GM10847 (cell line): Measurements from ENCODE around the gene CDK5RAP2.

ENCODE experiments used
- POLR2A ChIP-seq: IDR thresholded peaks from 2 replicates; pipeline ENCODE4 v1.6.1; 2011; ENCODE audit not compliant: insufficient read length; ENCODE audit errors: extremely low read depth

CDK5RAP2 gene

DNA sequence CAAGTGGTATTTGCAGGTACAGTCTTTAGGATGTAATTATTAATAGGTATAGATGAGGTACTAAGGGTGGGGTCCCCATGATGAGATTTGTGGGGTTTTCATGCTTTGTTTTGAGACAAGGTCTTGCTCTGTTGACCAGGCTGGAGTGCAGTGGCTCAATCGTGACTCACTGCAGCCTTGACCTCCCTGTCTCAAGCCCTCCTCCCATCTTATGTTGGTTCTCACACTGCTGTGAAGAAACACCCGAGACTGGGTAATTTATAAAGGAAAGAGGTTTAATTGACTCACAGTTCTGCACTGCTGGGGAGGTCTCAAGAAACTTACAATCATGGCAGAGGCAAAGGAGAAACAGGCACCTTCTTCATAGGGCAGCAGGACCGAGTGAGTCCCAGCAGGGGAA, 217.5 kb downstream of the CDK5RAP2 start:
- no peak for TF ChIP-seq POLR2A

DNA sequence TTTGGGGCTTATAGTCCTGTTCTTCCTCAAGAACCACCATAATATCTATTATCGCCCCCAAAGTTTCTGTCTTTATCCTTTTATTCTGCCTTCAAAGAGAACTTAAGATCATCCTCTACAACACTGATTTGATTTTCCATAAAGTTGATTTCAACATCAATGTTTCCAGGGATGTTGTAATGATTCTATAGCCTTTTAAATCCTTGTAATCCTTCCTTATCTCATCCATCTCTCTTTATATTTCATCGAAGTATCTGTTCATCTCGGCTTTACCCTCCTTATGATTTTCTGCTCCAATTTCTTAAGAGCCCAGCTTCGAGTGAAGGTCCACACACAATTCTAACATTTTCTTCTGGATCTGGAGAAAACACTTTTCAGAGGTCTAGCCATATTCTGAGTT, 218.4 kb downstream of the CDK5RAP2 start:
- TF ChIP-seq POLR2A: no peak

GRCh38 chr9:120360510-120360909, 219.5 kb downstream of the CDK5RAP2 start:
- no peak for TF ChIP-seq POLR2A

- TF ChIP-seq POLR2A: no peak
Measured at GRCh38 chr9:120360046-120360445, 219.9 kb downstream of the CDK5RAP2 start.

GRCh38 chr9:120358877-120359276, 221.1 kb downstream of the CDK5RAP2 start:
- no peak for TF ChIP-seq POLR2A

- TF ChIP-seq POLR2A: no peak
Measured at GRCh38 chr9:120353506-120353905, 226.5 kb downstream of the CDK5RAP2 start.

- TF ChIP-seq POLR2A: no peak
Measured at GRCh38 chr9:120351106-120351505, 228.9 kb downstream of the CDK5RAP2 start.

DNA sequence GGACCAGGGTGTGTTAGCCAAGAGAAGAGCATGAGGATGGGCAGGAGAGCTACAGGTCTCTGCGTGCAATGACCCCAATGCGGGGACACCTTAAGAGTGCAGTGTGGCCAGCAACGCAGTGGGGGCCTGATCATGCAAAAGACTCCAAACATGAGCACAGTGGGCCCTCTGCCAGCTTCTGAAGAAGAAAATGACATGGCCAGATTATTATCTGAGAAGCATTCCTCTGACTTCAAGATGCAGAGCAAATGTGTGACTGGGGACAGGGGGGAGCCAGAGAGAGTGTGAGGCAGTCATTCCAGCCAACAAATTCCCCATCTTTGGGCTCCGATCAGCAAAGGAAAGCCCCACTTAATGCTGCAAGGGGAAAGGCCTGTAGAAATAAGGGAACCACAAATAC, 229.4 kb downstream of the CDK5RAP2 start:
- TF ChIP-seq POLR2A: no peak

DNA sequence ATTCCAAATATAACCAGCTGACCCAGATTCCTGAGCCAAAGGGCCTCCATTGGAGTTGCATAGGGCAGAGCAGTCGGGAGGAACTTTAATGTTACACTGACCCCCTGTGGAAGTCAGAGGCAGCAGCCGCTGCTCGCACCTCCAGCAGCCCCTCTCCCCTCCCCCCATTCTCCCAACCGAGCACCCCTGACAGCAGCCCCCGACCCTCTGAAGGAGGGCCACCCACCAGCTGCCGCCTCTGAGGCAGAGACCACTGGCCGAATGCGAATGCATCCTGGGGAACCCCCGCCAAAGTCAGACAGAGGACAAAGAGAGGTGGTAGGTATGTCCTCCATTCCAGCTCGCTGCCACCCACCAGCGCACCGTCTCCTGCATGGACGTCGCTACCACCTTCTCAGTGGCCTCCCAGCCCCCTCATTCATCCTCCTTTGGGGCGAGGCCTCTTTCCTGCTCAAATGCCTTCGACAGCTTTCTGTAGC, 231.0 kb downstream of the CDK5RAP2 start:
- no peak for TF ChIP-seq POLR2A

GRCh38 chr9:120345379-120345778, 234.6 kb downstream of the CDK5RAP2 start:
- no peak for TF ChIP-seq POLR2A

GRCh38 chr9:120344230-120344629, 235.7 kb downstream of the CDK5RAP2 start:
- no peak for TF ChIP-seq POLR2A

DNA sequence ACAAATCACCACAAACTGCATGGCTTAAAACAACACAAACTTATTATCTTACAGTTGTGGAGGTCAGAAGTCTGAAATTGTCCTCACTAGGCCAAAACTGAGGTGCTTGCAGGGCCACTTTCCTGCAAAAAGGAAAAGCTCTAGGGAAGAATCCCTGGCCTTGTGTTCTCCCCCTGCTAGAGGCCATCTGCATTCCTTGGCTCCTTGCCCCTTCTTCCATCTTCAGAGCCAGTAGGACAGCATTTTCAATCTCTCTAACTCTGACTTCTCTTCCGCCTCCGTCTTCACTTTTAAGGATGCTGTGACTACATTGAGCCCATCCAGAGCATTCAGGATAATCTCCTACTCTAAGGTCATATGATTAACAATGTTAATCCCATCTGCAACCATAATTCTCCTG, 236.6 kb downstream of the CDK5RAP2 start:
- TF ChIP-seq POLR2A: no peak
